Fibroblast of villous mesenchyme (primary cell): ENCODE measurements around the gene MCM6. TPM values are rescaled to one million over a fixed set of nuclear protein-coding genes. Genes with fewer than 3 reads are reported as not detected.
A peak's percentile ranks its signal among the peaks of the same experiment; 100 is the strongest.
"Not testable (repeated sequence)": the region's sequence is repeated elsewhere in the genome, so short reads cannot be mapped to it uniquely, and the experiment has no call there.

Source experiments
- DNase-seq: peaks from one replicate; pipeline ENCODE4 v3.0.0-alpha.2; 2010; ENCODE audit warnings: low read depth
- H3K4me3 ChIP-seq: 2 replicates; pipeline ENCODE4 v1.5.1; 2011; ENCODE audit warnings: low read depth, mild to moderate bottlenecking, low read length
- total RNA-seq: library from RNA; depleted of rRNA; stranded (reverse); fragments of >200 nt; gene quantifications from 2 replicates; pipeline ENCODE4 v1.2.3, GENCODE V29; 2012
- TF ChIP-seq, protein P1 (sequence below): IDR thresholded peaks from 2 replicates; pipeline ENCODE4 v1.5.1; 2012; ENCODE audit warnings: low read depth, mild to moderate bottlenecking, low read length; ENCODE audit not compliant: insufficient read depth

MCM6 gene
- total RNA-seq, 1 donor: 13.8 TPM

GRCh38 chr2:135893374-135893794 is 17.1 kb upstream of the MCM6 start:
- H3K4me3 ChIP-seq: no peak overlapping the region
- TF ChIP-seq, protein P1, sequence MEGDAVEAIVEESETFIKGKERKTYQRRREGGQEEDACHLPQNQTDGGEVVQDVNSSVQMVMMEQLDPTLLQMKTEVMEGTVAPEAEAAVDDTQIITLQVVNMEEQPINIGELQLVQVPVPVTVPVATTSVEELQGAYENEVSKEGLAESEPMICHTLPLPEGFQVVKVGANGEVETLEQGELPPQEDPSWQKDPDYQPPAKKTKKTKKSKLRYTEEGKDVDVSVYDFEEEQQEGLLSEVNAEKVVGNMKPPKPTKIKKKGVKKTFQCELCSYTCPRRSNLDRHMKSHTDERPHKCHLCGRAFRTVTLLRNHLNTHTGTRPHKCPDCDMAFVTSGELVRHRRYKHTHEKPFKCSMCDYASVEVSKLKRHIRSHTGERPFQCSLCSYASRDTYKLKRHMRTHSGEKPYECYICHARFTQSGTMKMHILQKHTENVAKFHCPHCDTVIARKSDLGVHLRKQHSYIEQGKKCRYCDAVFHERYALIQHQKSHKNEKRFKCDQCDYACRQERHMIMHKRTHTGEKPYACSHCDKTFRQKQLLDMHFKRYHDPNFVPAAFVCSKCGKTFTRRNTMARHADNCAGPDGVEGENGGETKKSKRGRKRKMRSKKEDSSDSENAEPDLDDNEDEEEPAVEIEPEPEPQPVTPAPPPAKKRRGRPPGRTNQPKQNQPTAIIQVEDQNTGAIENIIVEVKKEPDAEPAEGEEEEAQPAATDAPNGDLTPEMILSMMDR: no peak
- no peak for DNase-seq

DNA sequence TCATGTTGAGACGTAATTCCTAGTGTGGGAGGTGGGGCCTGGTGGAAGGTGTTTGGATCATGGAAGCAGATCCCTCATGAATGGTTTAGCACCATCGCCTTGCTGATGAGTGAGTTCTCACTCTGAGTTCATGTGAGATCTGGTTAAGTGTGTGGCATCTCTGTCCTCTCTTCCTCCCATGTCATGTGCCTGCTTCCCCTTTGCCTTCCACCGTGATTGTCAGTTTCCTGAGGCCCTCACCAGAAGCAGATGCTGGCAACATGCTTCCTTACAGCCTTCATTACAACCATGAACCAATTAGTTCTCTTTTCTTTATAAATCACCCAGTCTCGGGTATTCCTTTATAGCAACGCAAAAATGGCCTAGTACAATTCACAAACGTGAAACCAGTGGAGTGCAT is 14.6 kb upstream of the MCM6 start:
- no peak for DNase-seq
- TF ChIP-seq, protein P1: no peak
- H3K4me3 ChIP-seq: no peak overlapping the region

GRCh38 chr2:135890149-135890548 is 13.9 kb upstream of the MCM6 start:
- no peak overlapping the region for H3K4me3 ChIP-seq
- TF ChIP-seq, protein P1: no peak
- no peak for DNase-seq

- DNase-seq, H3K4me3 ChIP-seq: not testable (repeated sequence)
Observed at GRCh38 chr2:135888587-135888986, 12.3 kb upstream of the MCM6 start.

- TF ChIP-seq, protein P1: no peak
- no peak overlapping the region for H3K4me3 ChIP-seq
- DNase-seq: no peak
Observed at GRCh38 chr2:135885709-135886108, 9.5 kb upstream of the MCM6 start.

GRCh38 chr2:135882415-135882814 is 6.2 kb upstream of the MCM6 start:
- no peak for DNase-seq
- TF ChIP-seq, protein P1: no peak
- no peak overlapping the region for H3K4me3 ChIP-seq

DNA sequence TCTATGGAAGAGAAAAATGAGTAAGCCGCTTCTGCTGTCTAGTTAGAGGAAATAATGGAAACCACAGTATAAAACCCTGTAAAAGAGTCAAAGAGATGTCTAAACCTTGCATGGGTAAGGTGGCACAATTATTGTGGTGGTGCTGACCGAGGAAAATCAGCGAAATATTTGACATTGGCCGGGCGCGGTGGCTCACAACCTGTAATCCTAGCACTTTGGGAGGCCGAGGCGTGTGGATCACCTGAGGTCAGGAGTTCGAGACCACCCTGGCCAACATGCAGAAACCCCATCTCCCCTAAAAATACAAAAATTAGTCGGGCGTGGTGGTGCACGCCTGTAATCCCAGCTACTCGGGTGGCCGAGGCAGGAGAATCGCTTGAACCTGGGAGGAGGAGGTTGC is 527 bp upstream of the MCM6 start:
- peak overlapping the region; percentile 78 for H3K4me3 ChIP-seq
- not testable (repeated sequence) for DNase-seq

GRCh38 chr2:135875491-135876065 is 665 bp downstream of the MCM6 start:
- H3K4me3 ChIP-seq: peak overlapping the region; percentile 78
- TF ChIP-seq, protein P1: no peak
- peak; percentile 55 for DNase-seq
